Natural killer cell treated with Interleukin-12 subunit alpha and Interleukin-12 subunit beta and Interleukin-15 and Interleukin-18, amount 100 ng/mL, for 72 hours (primary cell): ENCODE results near the gene VTI1A. TPM values are rescaled to one million over a fixed set of nuclear protein-coding genes. Genes with fewer than 3 reads are reported as not detected.
A peak's percentile ranks its signal among the peaks of the same experiment; 100 is the strongest.
"Not testable (repeated sequence)": the region's sequence is repeated elsewhere in the genome, so short reads cannot be mapped to it uniquely, and the experiment has no call there.

ENCODE experiments used
- ATAC-seq, 2 donors: fragments of 150-1000 bp; cut with Tn5 transposase in 1 of 2; sonication (Bioruptor Pico), chemical (Tn5 transposase) in 1 of 2; 2 replicates each; pipeline ENCODE4 v1.10.0; 2021
- DNase-seq: peaks from one replicate; pipeline ENCODE4 v3.0.0; 2022; ENCODE audit warnings: low spot score
- H3K27ac Mint-ChIP-seq, 2 donors: 1 replicate in 1 of 2; 2 replicates in 1 of 2; pipeline ENCODE4 v1.8.0; 2022; ENCODE audit warnings: mixed read lengths in 2 of 2, mild to moderate bottlenecking in 1 of 2, moderate library complexity in 1 of 2
- H3K27me3 Mint-ChIP-seq, 2 donors: 1 replicate in 1 of 2; 2 replicates in 1 of 2; pipeline ENCODE4 v1.8.0; 2022; ENCODE audit warnings: mixed read lengths in 2 of 2
- H3K36me3 Mint-ChIP-seq: one replicate; pipeline ENCODE4 v1.8.0; 2022; ENCODE audit warnings: mixed read lengths
- H3K4me1 Mint-ChIP-seq, 2 donors: 1 replicate in 1 of 2; 2 replicates in 1 of 2; pipeline ENCODE4 v1.8.0; 2022; ENCODE audit warnings: low read depth in 2 of 2, mixed read lengths in 2 of 2, mild to moderate bottlenecking in 1 of 2
- H3K4me3 Mint-ChIP-seq: one replicate; pipeline ENCODE4 v1.8.0; 2022; ENCODE audit warnings: mixed read lengths
- H3K9me3 Mint-ChIP-seq: 2 replicates; pipeline ENCODE4 v1.8.0; 2022; ENCODE audit warnings: mixed read lengths
- total RNA-seq, 2 donors: library from RNA; stranded (reverse); gene quantifications; one replicate each; pipeline ENCODE4 v1.2.3, GENCODE V29; 2022

VTI1A gene
- total RNA-seq, 2 donors from 2014 or later: 51.9 to 90.5 TPM

GRCh38 chr10:112526139-112526538 lies 79.1 kb downstream of the VTI1A start:
- Mint-ChIP-seq H3K9me3 (no peaks in the 10 kb centered on the region), H3K36me3 (peaks cover 8% of the 10 kb centered on the region), H3K27me3 (no peaks in the 10 kb centered on the region), H3K4me3 (peak overlapping the region; percentile 69), H3K4me1 (peaks cover 36 to 39% of the 10 kb centered on the region in 2 donors), H3K27ac (peak overlapping the region; percentile 76 to 78)
- DNase-seq (no peak), ATAC-seq (peak; percentile 92 to 93)

GRCh38 chr10:112526906-112527305 lies 79.9 kb downstream of the VTI1A start:
- Mint-ChIP-seq H3K4me1 (peaks cover 43 to 47% of the 10 kb centered on the region in 2 donors), H3K36me3 (peaks cover 12% of the 10 kb centered on the region), H3K4me3 (no peak overlapping the region), H3K27ac (no peak overlapping the region), H3K9me3 (no peaks in the 10 kb centered on the region), H3K27me3 (no peaks in the 10 kb centered on the region)
- ATAC-seq: no peak
- no peak for DNase-seq

- no peak overlapping the region for H3K27ac Mint-ChIP-seq
- DNase-seq (no peak), ATAC-seq (no peak)
- no peaks in the 10 kb centered on the region for H3K27me3 Mint-ChIP-seq
- H3K4me3 Mint-ChIP-seq: no peak overlapping the region
- H3K9me3 Mint-ChIP-seq: no peaks in the 10 kb centered on the region
- peaks cover 42 to 60% of the 10 kb centered on the region in 2 donors for H3K4me1 Mint-ChIP-seq
- peaks cover 12% of the 10 kb centered on the region for H3K36me3 Mint-ChIP-seq
Measured at GRCh38 chr10:112528235-112528634, 81.2 kb downstream of the VTI1A start.

GRCh38 chr10:112531421-112531820 lies 84.4 kb downstream of the VTI1A start:
- H3K4me3 Mint-ChIP-seq: peak overlapping the region; percentile 73
- no peaks in the 10 kb centered on the region for H3K9me3 Mint-ChIP-seq
- DNase-seq (no peak), ATAC-seq (no peak)
- H3K36me3 Mint-ChIP-seq: peaks cover 12% of the 10 kb centered on the region
- H3K27ac Mint-ChIP-seq: peak overlapping the region; percentile 58 to 68
- no peaks in the 10 kb centered on the region for H3K27me3 Mint-ChIP-seq
- peaks cover 28 to 46% of the 10 kb centered on the region in 2 donors for H3K4me1 Mint-ChIP-seq

GRCh38 chr10:112532189-112532588 lies 85.2 kb downstream of the VTI1A start:
- ATAC-seq: peak; percentile 93 to 97
- peaks cover 24 to 39% of the 10 kb centered on the region in 2 donors for H3K4me1 Mint-ChIP-seq
- peak; percentile 58 for DNase-seq
- H3K36me3 Mint-ChIP-seq: peaks cover 12% of the 10 kb centered on the region
- peak overlapping the region; percentile 58 to 68 for H3K27ac Mint-ChIP-seq
- no peaks in the 10 kb centered on the region for H3K27me3 Mint-ChIP-seq
- no peaks in the 10 kb centered on the region for H3K9me3 Mint-ChIP-seq
- H3K4me3 Mint-ChIP-seq: peak overlapping the region; percentile 73

- no peak for ATAC-seq
- no peak overlapping the region for H3K4me3 Mint-ChIP-seq
- peaks cover 24 to 39% of the 10 kb centered on the region in 2 donors for H3K4me1 Mint-ChIP-seq
- H3K27me3 Mint-ChIP-seq: no peaks in the 10 kb centered on the region
- peaks cover 14% of the 10 kb centered on the region for H3K36me3 Mint-ChIP-seq
- peak overlapping the region in 1 of 2 donors; percentile 68 for H3K27ac Mint-ChIP-seq
- H3K9me3 Mint-ChIP-seq: no peaks in the 10 kb centered on the region
- DNase-seq: no peak
Measured at GRCh38 chr10:112532956-112533355, 85.9 kb downstream of the VTI1A start.

- Mint-ChIP-seq H3K4me3 (no peak overlapping the region), H3K9me3 (no peaks in the 10 kb centered on the region), H3K27me3 (no peaks in the 10 kb centered on the region), H3K36me3 (peaks cover 18% of the 10 kb centered on the region), H3K4me1 (peaks cover 24 to 39% of the 10 kb centered on the region in 2 donors), H3K27ac (no peak overlapping the region)
- DNase-seq (no peak), ATAC-seq (no peak)
Measured at GRCh38 chr10:112533916-112534315, 86.9 kb downstream of the VTI1A start.

- peaks cover 20% of the 10 kb centered on the region for H3K36me3 Mint-ChIP-seq
- H3K4me1 Mint-ChIP-seq: peaks cover 25 to 36% of the 10 kb centered on the region in 2 donors
- H3K27me3 Mint-ChIP-seq: no peaks in the 10 kb centered on the region
- no peak for DNase-seq
- H3K9me3 Mint-ChIP-seq: no peaks in the 10 kb centered on the region
- ATAC-seq: no peak
- no peak overlapping the region for H3K27ac Mint-ChIP-seq
- H3K4me3 Mint-ChIP-seq: no peak overlapping the region
Measured at GRCh38 chr10:112535531-112535951, 88.5 kb downstream of the VTI1A start.

- peaks cover 12% of the 10 kb centered on the region for H3K36me3 Mint-ChIP-seq
- H3K4me1 Mint-ChIP-seq: peaks cover 16 to 26% of the 10 kb centered on the region in 2 donors
- no peaks in the 10 kb centered on the region for H3K9me3 Mint-ChIP-seq
- ATAC-seq (no peak), DNase-seq (no peak)
- H3K27ac Mint-ChIP-seq: no peak overlapping the region
- no peak overlapping the region for H3K4me3 Mint-ChIP-seq
- H3K27me3 Mint-ChIP-seq: no peaks in the 10 kb centered on the region
Measured at GRCh38 chr10:112536663-112537062, 89.6 kb downstream of the VTI1A start.

GRCh38 chr10:112538168-112538567 lies 91.2 kb downstream of the VTI1A start:
- no peaks in the 10 kb centered on the region for H3K27me3 Mint-ChIP-seq
- no peak overlapping the region for H3K27ac Mint-ChIP-seq
- peaks cover 11 to 13% of the 10 kb centered on the region in 2 donors for H3K4me1 Mint-ChIP-seq
- peaks cover 16% of the 10 kb centered on the region for H3K36me3 Mint-ChIP-seq
- ATAC-seq (no peak), DNase-seq (no peak)
- H3K9me3 Mint-ChIP-seq: no peaks in the 10 kb centered on the region
- H3K4me3 Mint-ChIP-seq: no peak overlapping the region

- ATAC-seq (no peak), DNase-seq (no peak)
- Mint-ChIP-seq H3K9me3 (no peaks in the 10 kb centered on the region), H3K27ac (no peak overlapping the region), H3K36me3 (peaks cover 16% of the 10 kb centered on the region), H3K4me1 (peaks cover 6 to 13% of the 10 kb centered on the region in 2 donors), H3K27me3 (no peaks in the 10 kb centered on the region), H3K4me3 (no peak overlapping the region)
Measured at GRCh38 chr10:112539340-112539739, 92.3 kb downstream of the VTI1A start.

- H3K27me3 Mint-ChIP-seq, DNase-seq, H3K9me3 Mint-ChIP-seq, H3K27ac Mint-ChIP-seq, H3K4me3 Mint-ChIP-seq, ATAC-seq: not testable (repeated sequence)
- peaks cover 22% of the 10 kb centered on the region for H3K36me3 Mint-ChIP-seq
- H3K4me1 Mint-ChIP-seq: peaks cover 0 to 13% of the 10 kb centered on the region in 2 donors
Measured at GRCh38 chr10:112542823-112543222, 95.8 kb downstream of the VTI1A start.

GRCh38 chr10:112546474-112546873 lies 99.5 kb downstream of the VTI1A start:
- no peak for DNase-seq
- Mint-ChIP-seq H3K4me1 (peaks cover 0 to 11% of the 10 kb centered on the region in 2 donors), H3K9me3 (no peaks in the 10 kb centered on the region), H3K27ac (no peak overlapping the region), H3K4me3 (no peak overlapping the region), H3K36me3 (peaks cover 9% of the 10 kb centered on the region), H3K27me3 (no peaks in the 10 kb centered on the region)
- no peak for ATAC-seq

GRCh38 chr10:112548535-112549276 lies 101.7 kb downstream of the VTI1A start:
- no peak overlapping the region for H3K4me3 Mint-ChIP-seq
- no peak for DNase-seq
- H3K4me1 Mint-ChIP-seq: peaks cover 0 to 12% of the 10 kb centered on the region in 2 donors
- H3K9me3 Mint-ChIP-seq: no peaks in the 10 kb centered on the region
- H3K27me3 Mint-ChIP-seq: no peaks in the 10 kb centered on the region
- peaks cover 10% of the 10 kb centered on the region for H3K36me3 Mint-ChIP-seq
- H3K27ac Mint-ChIP-seq: peak overlapping the region in 1 of 2 donors; percentile 78
- no peak for ATAC-seq
